ENCODE results near the gene INCA1.

The INCA1 gene

GRCh38 chr17:4947411-4948165 is 49.7 kb downstream of the INCA1 start:
- DNase-seq, result peak; percentile 51 to 77

- DNase-seq, result no peak
Measured at GRCh38 chr17:4947010-4947410, 50.3 kb downstream of the INCA1 start.

- no peak for DNase-seq
Measured at GRCh38 chr17:4946312-4946976, 50.9 kb downstream of the INCA1 start.

- no peak for DNase-seq
Measured at GRCh38 chr17:4945944-4946280, 51.4 kb downstream of the INCA1 start.

- peak; percentile 73 to 76 for DNase-seq
Measured at GRCh38 chr17:4945176-4945943, 52.0 kb downstream of the INCA1 start.

GRCh38 chr17:4944554-4945175 is 52.7 kb downstream of the INCA1 start:
- DNase-seq, result no peak

- DNase-seq, result peak; percentile 45 to 73
Measured at GRCh38 chr17:4944163-4944553, 53.2 kb downstream of the INCA1 start.

- DNase-seq, result no peak
Measured at GRCh38 chr17:4942760-4943508, 54.4 kb downstream of the INCA1 start.

GRCh38 chr17:4941319-4941610 is 56.1 kb downstream of the INCA1 start:
- DNase-seq, result no peak

- DNase-seq, result peak in 1 of 2 donors; percentile 47
Measured at GRCh38 chr17:4940555-4941318, 56.6 kb downstream of the INCA1 start.

GRCh38 chr17:4939796-4940554 is 57.3 kb downstream of the INCA1 start, which contains the start of the genes RNF167 and SLC25A11:
Gene RNF167 (plus strand): TSS chr17:4940268. CDS start chr17:4940910, 642 bp downstream.
Gene SLC25A11 (minus strand): TSS chr17:4940046. CDS start chr17:4939910, 136 bp downstream.
- DNase-seq, result peak; percentile 99

- DNase-seq, result no peak
Measured at GRCh38 chr17:4939546-4939795, 57.9 kb downstream of the INCA1 start.

- DNase-seq, result no peak
Measured at GRCh38 chr17:4938688-4939545, 58.4 kb downstream of the INCA1 start.
